Esophagus squamous epithelium (tissue), 4 donors: Measurements from ENCODE around the gene RASGRF1.

Experiments
- CTCF ChIP-seq, 6 experiments: fragments of 450-650 bp in 4 of 6; fragments of 200-600 bp in 2 of 6; sonication (generic) in 2 of 6; IDR thresholded peaks; one replicate each; pipeline ENCODE4 v1.5.1; 2016 to 2019; ENCODE audit warnings: antibody characterized with exemption in 6 of 6, mild to moderate bottlenecking in 4 of 6, moderate library complexity in 4 of 6
- POLR2A ChIP-seq, 4 donors: fragments of 450-650 bp; IDR thresholded peaks; one replicate each; pipeline ENCODE4 v1.6.1; 2017; ENCODE audit warnings: antibody characterized with exemption in 4 of 4, mild to moderate bottlenecking in 4 of 4, moderate library complexity in 3 of 4

GRCh38 chr15:78999636-79000035 lies 90.9 kb downstream of the RASGRF1 start:
- TF ChIP-seq POLR2A (IDR thresholded peaks at IDR 0.05) (no peak), CTCF (IDR thresholded peaks at IDR 0.05) (no peak)
